Activated naive CD4-positive, alpha-beta T cell treated with anti-CD3 and anti-CD28 coated beads, Interleukin-2, amount 10 ng/mL, durations not matched to agents 7 days and 5 days (primary cell): ENCODE measurements around the gene AGAP5.
"Not testable (repeated sequence)": the region's sequence is repeated elsewhere in the genome, so short reads cannot be mapped to it uniquely, and the experiment has no call there.

Experiments used
- CTCF ChIA-PET: fragments of 350-600 bp; sonication (Branson Sonifier 250); formaldehyde crosslinking; loops from one replicate; lab custom pipeline; 2021; ENCODE audit warnings: antibody characterized with exemption; lab: Charles Lee
- DNase-seq: peaks from one replicate; pipeline ENCODE4 v3.0.0-alpha.2; 2020
- H3K27ac Mint-ChIP-seq: one replicate; pipeline ENCODE4 v1.8.0; 2021; ENCODE audit warnings: mild to moderate bottlenecking, moderate library complexity, mixed read lengths
- H3K27me3 Mint-ChIP-seq: one replicate; pipeline ENCODE4 v1.8.0; 2021; ENCODE audit warnings: mild to moderate bottlenecking, mixed read lengths
- H3K36me3 Mint-ChIP-seq: one replicate; pipeline ENCODE4 v1.8.0; 2021; ENCODE audit warnings: mixed read lengths
- H3K4me1 Mint-ChIP-seq: one replicate; pipeline ENCODE4 v1.8.0; 2021; ENCODE audit warnings: mixed read lengths
- H3K4me3 Mint-ChIP-seq: one replicate; pipeline ENCODE4 v1.8.0; 2021; ENCODE audit warnings: mild to moderate bottlenecking, moderate library complexity, mixed read lengths
- H3K9me3 Mint-ChIP-seq: one replicate; pipeline ENCODE4 v1.8.0; 2021; ENCODE audit warnings: mixed read lengths

The AGAP5 gene

GRCh38 chr10:73703924-73704323, 6.0 kb upstream of the AGAP5 start:
- H3K9me3 Mint-ChIP-seq, H3K27me3 Mint-ChIP-seq, H3K4me1 Mint-ChIP-seq, H3K27ac Mint-ChIP-seq, CTCF ChIA-PET, H3K4me3 Mint-ChIP-seq, DNase-seq: not testable (repeated sequence)
- peaks cover 19% of the 10 kb centered on the region for H3K36me3 Mint-ChIP-seq

- H3K27me3 Mint-ChIP-seq, H3K4me3 Mint-ChIP-seq, H3K9me3 Mint-ChIP-seq, CTCF ChIA-PET, DNase-seq, H3K27ac Mint-ChIP-seq, H3K4me1 Mint-ChIP-seq: not testable (repeated sequence)
- peaks cover 16% of the 10 kb centered on the region for H3K36me3 Mint-ChIP-seq
These were observed 910 bp upstream of the AGAP5 start for GRCh38 chr10:73698819-73699218.

DNA sequence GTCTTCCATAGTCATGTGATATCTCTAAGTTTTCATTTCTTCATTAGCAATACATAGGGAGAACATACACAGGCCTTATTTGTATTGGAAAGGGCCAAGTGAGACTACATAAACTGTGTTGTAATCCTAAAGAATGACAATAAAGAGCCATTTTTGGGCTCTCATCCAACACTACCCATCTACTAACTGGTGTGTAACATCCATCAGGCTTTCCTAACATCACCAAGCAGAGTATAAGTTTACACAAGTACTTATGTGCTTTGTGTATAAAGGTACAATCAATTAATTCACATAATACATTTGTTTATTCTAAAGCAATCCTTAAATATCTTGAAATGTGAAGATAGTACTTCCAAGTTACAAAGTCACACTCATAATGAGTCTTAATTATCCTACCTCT, 2.6 kb downstream of the AGAP5 start:
- CTCF ChIA-PET, H3K4me3 Mint-ChIP-seq, H3K9me3 Mint-ChIP-seq, H3K4me1 Mint-ChIP-seq, H3K27me3 Mint-ChIP-seq, DNase-seq, H3K27ac Mint-ChIP-seq: not testable (repeated sequence)
- peaks cover 13% of the 10 kb centered on the region for H3K36me3 Mint-ChIP-seq

- H3K27me3 Mint-ChIP-seq, H3K4me3 Mint-ChIP-seq, H3K27ac Mint-ChIP-seq, CTCF ChIA-PET, H3K9me3 Mint-ChIP-seq, H3K4me1 Mint-ChIP-seq, DNase-seq: not testable (repeated sequence)
- H3K36me3 Mint-ChIP-seq, result peaks cover 13% of the 10 kb centered on the region
These were observed 7.2 kb downstream of the AGAP5 start for GRCh38 chr10:73690755-73691154.

- H3K4me3 Mint-ChIP-seq, CTCF ChIA-PET: not testable (repeated sequence)
These were observed 8.3 kb downstream of the AGAP5 start for GRCh38 chr10:73689596-73689995.

GRCh38 chr10:73687641-73688040, 10.3 kb downstream of the AGAP5 start:
- H3K27me3 Mint-ChIP-seq, H3K27ac Mint-ChIP-seq, H3K4me1 Mint-ChIP-seq, H3K4me3 Mint-ChIP-seq, H3K9me3 Mint-ChIP-seq, DNase-seq, CTCF ChIA-PET: not testable (repeated sequence)
- peaks cover 14% of the 10 kb centered on the region for H3K36me3 Mint-ChIP-seq

More at GRCh38 chr10:73689596-73689995, 8.3 kb downstream of the AGAP5 start:
- not testable (repeated sequence) for H3K9me3 Mint-ChIP-seq, H3K27ac Mint-ChIP-seq, H3K4me1 Mint-ChIP-seq, H3K27me3 Mint-ChIP-seq, DNase-seq
- peaks cover 15% of the 10 kb centered on the region for H3K36me3 Mint-ChIP-seq

GRCh38 chr10:73674546-73674945, 23.4 kb downstream of the AGAP5 start:
- H3K4me1 Mint-ChIP-seq, DNase-seq, H3K9me3 Mint-ChIP-seq, H3K4me3 Mint-ChIP-seq, CTCF ChIA-PET, H3K27me3 Mint-ChIP-seq, H3K27ac Mint-ChIP-seq, H3K36me3 Mint-ChIP-seq: not testable (repeated sequence)

GRCh38 chr10:73668378-73668777, 29.5 kb downstream of the AGAP5 start:
- H3K27ac Mint-ChIP-seq, H3K4me3 Mint-ChIP-seq, H3K9me3 Mint-ChIP-seq, H3K27me3 Mint-ChIP-seq, CTCF ChIA-PET, H3K4me1 Mint-ChIP-seq, DNase-seq, H3K36me3 Mint-ChIP-seq: not testable (repeated sequence)

DNA sequence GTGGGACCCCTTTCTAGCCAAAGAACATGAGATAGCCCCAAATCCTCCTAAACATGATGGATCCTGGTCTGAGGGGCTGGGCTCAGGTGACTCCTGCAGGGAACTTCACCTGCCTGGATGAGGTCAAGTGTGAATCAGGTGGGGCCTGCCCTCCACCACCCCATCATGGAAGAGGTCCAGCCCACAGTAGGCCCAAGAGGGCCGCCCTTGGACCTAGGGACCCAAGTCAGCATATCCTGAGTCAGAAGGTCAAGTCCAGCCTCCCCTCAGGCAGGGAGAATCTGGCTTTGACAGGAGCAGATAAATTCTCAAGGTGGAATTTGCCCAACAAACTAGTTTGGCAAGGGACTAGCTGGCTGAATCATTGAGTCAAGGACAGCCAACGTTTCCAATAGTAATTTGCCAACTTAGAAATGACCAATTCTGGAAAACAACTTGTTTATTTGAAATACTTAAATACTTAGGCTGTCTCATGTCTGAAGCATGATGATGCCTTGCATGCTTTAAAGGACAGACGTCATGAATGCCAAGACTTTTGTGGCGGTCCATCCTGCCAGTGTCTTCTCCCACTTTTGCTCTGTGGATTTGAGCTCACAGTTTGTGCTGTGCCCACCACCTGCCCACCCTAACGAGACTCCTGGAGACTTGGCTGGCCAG, 31.6 kb downstream of the AGAP5 start:
- H3K4me3 Mint-ChIP-seq, H3K27me3 Mint-ChIP-seq, CTCF ChIA-PET, H3K36me3 Mint-ChIP-seq, H3K27ac Mint-ChIP-seq, H3K4me1 Mint-ChIP-seq, DNase-seq, H3K9me3 Mint-ChIP-seq: not testable (repeated sequence)

- H3K27me3 Mint-ChIP-seq, CTCF ChIA-PET, H3K27ac Mint-ChIP-seq, DNase-seq, H3K4me1 Mint-ChIP-seq, H3K4me3 Mint-ChIP-seq, H3K36me3 Mint-ChIP-seq, H3K9me3 Mint-ChIP-seq: not testable (repeated sequence)
These were observed 32.3 kb downstream of the AGAP5 start for GRCh38 chr10:73665581-73665980.

DNA sequence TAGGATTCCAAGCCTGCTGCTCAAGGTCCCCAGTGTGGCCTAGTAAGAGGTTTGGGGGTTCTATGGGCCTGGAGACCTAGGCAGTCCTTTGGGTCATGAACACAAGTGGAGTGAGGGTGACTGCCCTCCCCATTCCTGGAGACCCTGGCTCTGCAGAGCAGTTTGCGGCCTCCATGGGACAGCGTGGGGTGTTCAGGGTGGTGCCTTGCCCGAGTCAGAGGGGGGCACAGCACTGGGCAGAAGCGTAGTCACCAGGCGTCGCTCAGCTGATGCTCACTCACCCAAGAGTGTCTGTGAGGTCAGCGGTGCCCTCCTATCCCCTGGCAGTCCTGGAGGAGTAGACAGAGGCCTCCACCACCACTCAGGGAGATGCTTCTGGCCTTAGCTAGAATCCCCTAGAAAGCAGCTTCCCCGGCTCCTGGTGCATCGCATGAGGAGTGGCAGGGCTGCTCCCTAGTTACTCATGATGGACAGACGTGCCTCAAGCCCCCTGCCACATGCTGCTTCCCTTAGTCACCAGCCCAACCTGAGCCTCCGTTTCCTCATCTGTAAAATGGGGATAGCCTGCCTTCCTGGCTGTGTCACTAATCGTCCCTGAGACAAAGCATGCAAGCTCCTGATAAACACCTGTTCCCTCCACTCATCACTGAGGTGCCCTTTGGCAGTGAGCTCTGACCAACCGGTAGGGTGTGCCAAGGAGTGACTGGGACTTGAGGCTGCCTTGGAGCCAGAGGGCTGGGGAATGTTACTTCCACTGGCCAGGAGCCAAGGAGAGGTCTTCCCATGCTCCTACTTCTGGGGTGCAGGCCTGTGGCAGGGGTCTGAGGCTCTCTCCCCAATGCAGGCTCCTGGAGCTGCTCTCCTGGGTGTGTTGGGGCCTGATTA, 33.5 kb downstream of the AGAP5 start:
- not testable (repeated sequence) for H3K9me3 Mint-ChIP-seq, H3K4me1 Mint-ChIP-seq, H3K27ac Mint-ChIP-seq

GRCh38 chr10:73663621-73664020, 34.3 kb downstream of the AGAP5 start:
- H3K4me1 Mint-ChIP-seq, H3K9me3 Mint-ChIP-seq, H3K27me3 Mint-ChIP-seq, H3K36me3 Mint-ChIP-seq, H3K27ac Mint-ChIP-seq, DNase-seq, H3K4me3 Mint-ChIP-seq, CTCF ChIA-PET: not testable (repeated sequence)

More for the DNA sequence above, 33.5 kb downstream of the AGAP5 start:
- H3K36me3 Mint-ChIP-seq, CTCF ChIA-PET, DNase-seq, H3K27me3 Mint-ChIP-seq, H3K4me3 Mint-ChIP-seq: not testable (repeated sequence)

DNA sequence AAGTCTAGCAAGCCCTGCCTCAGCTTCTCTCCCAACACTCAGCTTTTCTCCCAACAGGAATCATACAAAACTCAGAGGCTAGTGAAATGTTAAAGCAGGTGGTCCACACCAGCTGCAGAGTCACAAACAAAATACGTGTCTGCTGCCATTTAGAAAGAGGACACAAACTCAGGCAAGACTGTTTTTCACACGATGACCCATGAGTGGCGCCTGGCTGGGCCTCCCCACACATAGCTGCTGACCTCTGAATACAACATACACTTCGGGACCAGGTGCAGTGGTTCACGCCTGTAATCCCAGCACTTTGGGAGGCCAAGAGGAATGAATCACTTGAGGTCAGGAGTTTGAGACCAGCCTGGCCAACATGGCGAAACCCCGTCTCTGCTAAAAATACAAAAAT, 35.2 kb downstream of the AGAP5 start:
- H3K4me3 Mint-ChIP-seq, H3K4me1 Mint-ChIP-seq, H3K36me3 Mint-ChIP-seq, H3K27me3 Mint-ChIP-seq, DNase-seq, CTCF ChIA-PET, H3K9me3 Mint-ChIP-seq, H3K27ac Mint-ChIP-seq: not testable (repeated sequence)

DNA sequence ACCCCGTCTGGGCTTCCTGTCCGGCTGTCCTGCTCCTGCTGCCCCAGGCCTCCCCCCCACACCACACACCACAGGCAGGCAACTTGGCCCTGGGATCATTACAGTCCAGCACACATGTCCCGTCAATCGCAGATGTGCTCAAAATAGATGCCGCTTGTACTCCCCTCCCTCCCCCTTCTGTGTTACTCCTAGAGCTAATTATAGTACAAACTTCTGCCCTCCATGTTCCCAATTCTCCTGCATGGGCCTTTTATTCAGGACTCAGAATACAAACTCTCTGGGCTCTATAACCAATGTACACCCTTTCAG, 42.0 kb downstream of the AGAP5 start, which contains the start of gene SYNPO2L:
Gene SYNPO2L (minus strand): TSS at position 40 of the 309 bp plus-strand sequence. CDS start 107 bp downstream, outside the sequence.
- CTCF ChIA-PET, result interaction anchor here (0.9 kb wide), 1 partner anchor 12 kb away, joined by 3 read pairs; no protein-coding TSS in a partner anchor
- Mint-ChIP-seq H3K36me3 (no peaks in the 10 kb centered on the region), H3K4me3 (no peak within 1 kb of the TSS), H3K9me3 (no peaks in the 10 kb centered on the region), H3K27ac (no peak within 1 kb of the TSS), H3K27me3 (peaks cover 10% of the 10 kb centered on the region), H3K4me1 (peaks cover 8% of the 10 kb centered on the region)
- DNase-seq, result no peak
